Parathyroid adenoma (tissue), 2 donors: ENCODE data around the gene MUC21.
"Not testable (repeated sequence)": the region's sequence is repeated elsewhere in the genome, so short reads cannot be mapped to it uniquely, and the experiment has no call there.

ENCODE experiments used
- H2AFZ ChIP-seq: fragments of 300-600 bp; sonication (generic); one replicate; pipeline ENCODE4 v1.7.0; 2017; ENCODE audit warnings: antibody characterized with exemption, mild to moderate bottlenecking
- H3K27ac ChIP-seq: fragments of 300-600 bp; sonication (generic); one replicate; pipeline ENCODE4 v1.7.0; 2017
- H3K27me3 ChIP-seq: fragments of 300-600 bp; sonication (generic); one replicate; pipeline ENCODE4 v1.7.0; 2017; ENCODE audit warnings: low read length; ENCODE audit not compliant: control insufficient read depth, insufficient read depth
- H3K36me3 ChIP-seq: fragments of 300-600 bp; sonication (generic); one replicate; pipeline ENCODE4 v1.7.0; 2017; ENCODE audit warnings: low read length; ENCODE audit not compliant: control insufficient read depth, insufficient read depth
- H3K4me1 ChIP-seq: fragments of 300-600 bp; sonication (generic); one replicate; pipeline ENCODE4 v1.7.0; 2017; ENCODE audit warnings: control low read depth
- H3K4me2 ChIP-seq: fragments of 300-600 bp; sonication (generic); one replicate; pipeline ENCODE4 v1.7.0; 2017; ENCODE audit warnings: low read length
- H3K4me3 ChIP-seq: fragments of 300-600 bp; sonication (generic); one replicate; pipeline ENCODE4 v1.7.0; 2017; ENCODE audit warnings: low read depth, low read length
- H3K79me2 ChIP-seq: fragments of 300-600 bp; sonication (generic); one replicate; pipeline ENCODE4 v1.7.0; 2017; ENCODE audit warnings: control low read depth
- H3K9ac ChIP-seq: fragments of 300-600 bp; sonication (generic); one replicate; pipeline ENCODE4 v1.7.0; 2017; ENCODE audit warnings: mild to moderate bottlenecking
- H3K9me3 ChIP-seq: fragments of 300-600 bp; sonication (generic); one replicate; pipeline ENCODE4 v1.7.0; 2017; ENCODE audit warnings: low read length; ENCODE audit not compliant: control insufficient read depth
- CTCF ChIP-seq: fragments of 300-600 bp; sonication (generic); IDR thresholded peaks from one replicate; pipeline ENCODE4 v1.7.0; 2017; ENCODE audit warnings: antibody characterized with exemption, mild to moderate bottlenecking
- donor health status: primary hyperparathyroidism.

MUC21 gene

GRCh38 chr6:30963641-30964040 is 19.9 kb upstream of the MUC21 start:
- Histone ChIP-seq H3K4me1 (peaks cover 10% of the 10 kb centered on the region), H3K9me3 (no peaks in the 10 kb centered on the region), H3K9ac (no peak overlapping the region), H3K79me2 (no peaks in the 10 kb centered on the region), H3K27me3 (no peaks in the 10 kb centered on the region), H3K4me3 (no peak overlapping the region), H3K27ac (peak overlapping the region; percentile 48), H2AFZ (peak overlapping the region; percentile 84), H3K4me2 (no peak overlapping the region), H3K36me3 (no peaks in the 10 kb centered on the region)
- TF ChIP-seq CTCF: no peak

GRCh38 chr6:30964075-30964474 is 19.4 kb upstream of the MUC21 start:
- Histone ChIP-seq H3K9me3 (no peaks in the 10 kb centered on the region), H3K27ac (peak overlapping the region; percentile 48), H3K4me1 (peaks cover 10% of the 10 kb centered on the region), H3K9ac (no peak overlapping the region), H2AFZ (peak overlapping the region; percentile 84), H3K79me2 (no peaks in the 10 kb centered on the region), H3K4me3 (no peak overlapping the region), H3K36me3 (no peaks in the 10 kb centered on the region), H3K27me3 (no peaks in the 10 kb centered on the region), H3K4me2 (no peak overlapping the region)
- no peak for TF ChIP-seq CTCF

- Histone ChIP-seq H3K27ac (no peak overlapping the region), H3K4me3 (no peak overlapping the region), H3K9me3 (no peaks in the 10 kb centered on the region), H3K4me1 (peaks cover 10% of the 10 kb centered on the region), H3K79me2 (no peaks in the 10 kb centered on the region), H3K36me3 (no peaks in the 10 kb centered on the region), H3K27me3 (no peaks in the 10 kb centered on the region), H3K9ac (no peak overlapping the region), H2AFZ (no peak overlapping the region), H3K4me2 (no peak overlapping the region)
- TF ChIP-seq CTCF: no peak
Measured at GRCh38 chr6:30965140-30965601, 18.3 kb upstream of the MUC21 start.

GRCh38 chr6:30966154-30966553 is 17.4 kb upstream of the MUC21 start:
- no peak overlapping the region for H2AFZ ChIP-seq
- no peak for TF ChIP-seq CTCF
- H3K4me1 ChIP-seq: peaks cover 10% of the 10 kb centered on the region
- H3K36me3 ChIP-seq: no peaks in the 10 kb centered on the region
- no peak overlapping the region for H3K27ac ChIP-seq
- H3K9ac ChIP-seq: no peak overlapping the region
- H3K9me3 ChIP-seq: no peaks in the 10 kb centered on the region
- H3K79me2 ChIP-seq: no peaks in the 10 kb centered on the region
- no peak overlapping the region for H3K4me3 ChIP-seq
- no peak overlapping the region for H3K4me2 ChIP-seq
- H3K27me3 ChIP-seq: no peaks in the 10 kb centered on the region

- H3K9me3 ChIP-seq, H3K9ac ChIP-seq, H3K36me3 ChIP-seq, H3K79me2 ChIP-seq, H3K4me2 ChIP-seq, H3K4me3 ChIP-seq, H3K27ac ChIP-seq, H3K27me3 ChIP-seq, H3K4me1 ChIP-seq, H2AFZ ChIP-seq: not testable (repeated sequence)
Measured at GRCh38 chr6:30969171-30969570, 14.3 kb upstream of the MUC21 start.
